Measurements from ENCODE around the gene VSIR.

DNA sequence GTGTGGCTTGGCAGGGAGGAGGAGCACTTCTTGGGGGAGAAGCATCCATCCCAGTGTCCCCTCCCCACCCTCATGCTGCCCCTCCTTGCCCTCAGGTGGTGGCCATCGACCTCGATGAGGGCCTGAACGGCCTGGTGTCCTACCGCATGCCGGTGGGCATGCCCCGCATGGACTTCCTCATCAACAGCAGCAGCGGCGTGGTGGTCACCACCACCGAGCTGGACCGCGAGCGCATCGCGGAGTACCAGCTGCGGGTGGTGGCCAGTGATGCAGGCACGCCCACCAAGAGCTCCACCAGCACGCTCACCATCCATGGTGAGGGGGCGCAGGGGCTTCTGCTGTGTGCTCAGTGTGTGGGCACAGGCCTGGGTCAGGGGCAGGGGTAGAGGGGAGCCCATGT, 68.5 kb downstream of the VSIR start:
- TF ChIP-seq, protein P1, sequence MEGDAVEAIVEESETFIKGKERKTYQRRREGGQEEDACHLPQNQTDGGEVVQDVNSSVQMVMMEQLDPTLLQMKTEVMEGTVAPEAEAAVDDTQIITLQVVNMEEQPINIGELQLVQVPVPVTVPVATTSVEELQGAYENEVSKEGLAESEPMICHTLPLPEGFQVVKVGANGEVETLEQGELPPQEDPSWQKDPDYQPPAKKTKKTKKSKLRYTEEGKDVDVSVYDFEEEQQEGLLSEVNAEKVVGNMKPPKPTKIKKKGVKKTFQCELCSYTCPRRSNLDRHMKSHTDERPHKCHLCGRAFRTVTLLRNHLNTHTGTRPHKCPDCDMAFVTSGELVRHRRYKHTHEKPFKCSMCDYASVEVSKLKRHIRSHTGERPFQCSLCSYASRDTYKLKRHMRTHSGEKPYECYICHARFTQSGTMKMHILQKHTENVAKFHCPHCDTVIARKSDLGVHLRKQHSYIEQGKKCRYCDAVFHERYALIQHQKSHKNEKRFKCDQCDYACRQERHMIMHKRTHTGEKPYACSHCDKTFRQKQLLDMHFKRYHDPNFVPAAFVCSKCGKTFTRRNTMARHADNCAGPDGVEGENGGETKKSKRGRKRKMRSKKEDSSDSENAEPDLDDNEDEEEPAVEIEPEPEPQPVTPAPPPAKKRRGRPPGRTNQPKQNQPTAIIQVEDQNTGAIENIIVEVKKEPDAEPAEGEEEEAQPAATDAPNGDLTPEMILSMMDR (IDR thresholded peaks at IDR 0.05): no peak
- no peak for TF ChIP-seq POLR2A (IDR thresholded peaks at IDR 0.05)
